WERI-Rb-1 (cell line): Measurements from ENCODE around the gene CLEC4F.

Experiments
- DNase-seq: peaks from one replicate; pipeline ENCODE4 v3.0.0-alpha.2; 2020
- H3K27ac ChIP-seq: fragments of 250-450 bp; sonication (Bioruptor Pico); 2 replicates; pipeline ENCODE4 v1.5.1; 2020; ENCODE audit warnings: mild to moderate bottlenecking, moderate library complexity
- H3K27me3 ChIP-seq: fragments of 250-450 bp; sonication (Bioruptor Pico); 2 replicates; pipeline ENCODE4 v1.5.1; 2021; ENCODE audit warnings: mild to moderate bottlenecking, low read depth, moderate library complexity; ENCODE audit not compliant: insufficient read depth, severe bottlenecking
- H3K36me3 ChIP-seq: fragments of 250-450 bp; sonication (Bioruptor Pico); 2 replicates; pipeline ENCODE4 v1.5.1; 2020; ENCODE audit warnings: mild to moderate bottlenecking, moderate library complexity
- H3K4me3 ChIP-seq: 2 replicates; pipeline ENCODE4 v1.5.1; 2011; ENCODE audit warnings: low read depth, mild to moderate bottlenecking, control low read depth, low read length
- H3K9me3 ChIP-seq: fragments of 250-450 bp; sonication (Bioruptor Pico); 2 replicates; pipeline ENCODE4 v1.5.1; 2021; ENCODE audit warnings: mild to moderate bottlenecking, moderate library complexity; ENCODE audit not compliant: severe bottlenecking
- CTCF ChIP-seq: IDR thresholded peaks from 2 replicates; pipeline ENCODE4 v1.5.1; 2011; ENCODE audit warnings: low read depth, mild to moderate bottlenecking, control low read depth, inconsistent platforms, low read length

Gene CLEC4F

GRCh38 chr2:70820499-70820898 lies at the start of gene CLEC4F:
Gene CLEC4F, minus strand, starts transcription at chr2:70820599. Its CDS starts 76 bp downstream, at chr2:70820523.
- no peak within 1 kb of the TSS for H3K27ac ChIP-seq
- H3K27me3 ChIP-seq = no peaks in the 10 kb centered on the region
- DNase-seq = no peak
- H3K36me3 ChIP-seq = no peaks in the 10 kb centered on the region
- no peak within 1 kb of the TSS for H3K4me3 ChIP-seq
- H3K9me3 ChIP-seq = no peaks in the 10 kb centered on the region
- TF ChIP-seq CTCF = no peak

- H3K4me3 ChIP-seq = no peak overlapping the region
Observed at GRCh38 chr2:70868970-70869369, 48.6 kb upstream of the CLEC4F start.

GRCh38 chr2:70861777-70862625 lies 41.6 kb upstream of the CLEC4F start:
- TF ChIP-seq CTCF = peak; percentile 96
- H3K9me3 ChIP-seq = no peaks in the 10 kb centered on the region
- DNase-seq = peak; percentile 92
- H3K4me3 ChIP-seq = no peak overlapping the region
- H3K36me3 ChIP-seq = no peaks in the 10 kb centered on the region
- no peak overlapping the region for H3K27ac ChIP-seq
- H3K27me3 ChIP-seq = no peaks in the 10 kb centered on the region

More at GRCh38 chr2:70868970-70869369, 48.6 kb upstream of the CLEC4F start:
- TF ChIP-seq CTCF = no peak
- Histone ChIP-seq H3K36me3 (no peaks in the 10 kb centered on the region), H3K27me3 (no peaks in the 10 kb centered on the region), H3K27ac (no peak overlapping the region), H3K9me3 (no peaks in the 10 kb centered on the region)
- no peak for DNase-seq

- no peak for DNase-seq
- Histone ChIP-seq H3K27me3 (no peaks in the 10 kb centered on the region), H3K36me3 (no peaks in the 10 kb centered on the region), H3K27ac (no peak overlapping the region), H3K9me3 (no peaks in the 10 kb centered on the region), H3K4me3 (no peak overlapping the region)
- no peak for TF ChIP-seq CTCF
Observed at GRCh38 chr2:70855667-70856066, 35.3 kb upstream of the CLEC4F start.

- H3K9me3 ChIP-seq = no peaks in the 10 kb centered on the region
- TF ChIP-seq CTCF = no peak
Observed at GRCh38 chr2:70854411-70854810, 34.0 kb upstream of the CLEC4F start.

More at GRCh38 chr2:70854411-70854810, 34.0 kb upstream of the CLEC4F start:
- no peak overlapping the region for H3K27ac ChIP-seq
- DNase-seq = no peak
- H3K4me3 ChIP-seq = no peak overlapping the region
- no peaks in the 10 kb centered on the region for H3K27me3 ChIP-seq
- no peaks in the 10 kb centered on the region for H3K36me3 ChIP-seq
